ENCODE results near the gene PLCH2.
"Not testable (repeated sequence)": the region's sequence is repeated elsewhere in the genome, so short reads cannot be mapped to it uniquely, and the experiment has no call there.

The PLCH2 gene

GRCh38 chr1:2443277-2444137 is 32.6 kb upstream of the PLCH2 start:
- peak; percentile 9 to 17 for DNase-seq

- DNase-seq, result no peak
These were observed 31.9 kb upstream of the PLCH2 start for GRCh38 chr1:2444138-2444591.

- no peak for DNase-seq
These were observed 30.8 kb upstream of the PLCH2 start for GRCh38 chr1:2445162-2445822.

- DNase-seq, result no peak
These were observed 30.3 kb upstream of the PLCH2 start for GRCh38 chr1:2445823-2446215.

- no peak for DNase-seq
These were observed 29.7 kb upstream of the PLCH2 start for GRCh38 chr1:2446394-2446793.

- DNase-seq, result no peak
These were observed 29.2 kb upstream of the PLCH2 start for GRCh38 chr1:2446861-2447260.

GRCh38 chr1:2447276-2448097 is 28.6 kb upstream of the PLCH2 start:
- DNase-seq, result no peak

GRCh38 chr1:2448098-2448445 is 28.0 kb upstream of the PLCH2 start:
- DNase-seq, result no peak

- no peak for DNase-seq
These were observed 26.2 kb upstream of the PLCH2 start for GRCh38 chr1:2449636-2450454.

- DNase-seq, result no peak
These were observed 24.3 kb upstream of the PLCH2 start for GRCh38 chr1:2451741-2452140.

GRCh38 chr1:2452201-2452931 is 23.7 kb upstream of the PLCH2 start:
- no peak for DNase-seq

- DNase-seq, result no peak
These were observed 23.2 kb upstream of the PLCH2 start for GRCh38 chr1:2452932-2453315.

- DNase-seq, result no peak
These were observed 21.9 kb upstream of the PLCH2 start for GRCh38 chr1:2454227-2454626.

GRCh38 chr1:2455757-2456156 is 20.3 kb upstream of the PLCH2 start:
- no peak for DNase-seq

GRCh38 chr1:2457444-2457843 is 18.6 kb upstream of the PLCH2 start:
- no peak for DNase-seq

- DNase-seq, result no peak
These were observed 17.4 kb upstream of the PLCH2 start for GRCh38 chr1:2458687-2459086.

- not testable (repeated sequence) for DNase-seq
These were observed 16.9 kb upstream of the PLCH2 start for GRCh38 chr1:2459102-2459753.

GRCh38 chr1:2459757-2460156 is 16.3 kb upstream of the PLCH2 start:
- no peak for DNase-seq

GRCh38 chr1:2460203-2460602 is 15.9 kb upstream of the PLCH2 start:
- DNase-seq, result no peak

- no peak for DNase-seq
These were observed 14.9 kb upstream of the PLCH2 start for GRCh38 chr1:2460996-2461751.

GRCh38 chr1:2462819-2463218 is 13.3 kb upstream of the PLCH2 start:
- DNase-seq, result no peak

Measured in stimulated activated CD4-positive, alpha-beta T cell treated with anti-CD3 and anti-CD28 coated beads, Interleukin-4, amount 100 ng/mL, for 4 hours (primary cell).